Activated T-cell treated with anti-CD3 and anti-CD28 coated beads, Interleukin-2, amount 50 U/mL, for 72 hours (primary cell): Measurements from ENCODE around the gene NLRC4. TPM values are rescaled to one million over a fixed set of nuclear protein-coding genes. Genes with fewer than 3 reads are reported as not detected.

ENCODE experiments used
- total RNA-seq, 2 donors: library from RNA; stranded (reverse); gene quantifications; one replicate each; pipeline ENCODE4 v1.2.3, GENCODE V29; 2022

NLRC4 gene
- total RNA-seq, 2 donors from 2014 or later: 0.55 to 0.58 TPM

Other genes starting within 250 kb of the NLRC4 start
- gene DPY30, start 225.1 kb downstream of the NLRC4 start, total RNA-seq: 10 to 100 TPM; 59.1 to 70.9 TPM
- 10 to 100 TPM; 24.8 to 28.6 TPM for gene SPAST, start 201.3 kb downstream of the NLRC4 start, total RNA-seq
- 10 to 100 TPM; 18.6 to 21.5 TPM for gene SLC30A6, start 99.0 kb downstream of the NLRC4 start, total RNA-seq
- 10 to 100 TPM; 48.7 to 57.7 TPM for gene YIPF4, start 13.0 kb upstream of the NLRC4 start, total RNA-seq
- 10 to 100 TPM; 89.0 to 91.8 TPM for gene BIRC6, start 92.1 kb upstream of the NLRC4 start, total RNA-seq